GM23338 (cell line): ENCODE measurements around the gene BIN1. TPM values are rescaled to one million over a fixed set of nuclear protein-coding genes. Genes with fewer than 3 reads are reported as not detected.

Source experiments
- ATAC-seq: fragments of 200-7000 bp; cut with Tn5 transposase; 3 replicates; pipeline ENCODE4 v1.9.1; 2020
- DNase-seq: peaks from one replicate; pipeline ENCODE4 v3.0.0-alpha.2; 2015; ENCODE audit warnings: low spot score
- H2AFZ ChIP-seq: fragments of 200-600 bp; sonication (generic); 2 replicates; pipeline ENCODE4 v1.8.0; 2016; ENCODE audit warnings: antibody characterized with exemption, mild to moderate bottlenecking, moderate library complexity
- H3F3A ChIP-seq: fragments of 200-600 bp; sonication (generic); replicated peaks from 2 replicates; pipeline ENCODE4 v1.8.0; 2017; ENCODE audit warnings: antibody characterized with exemption, mixed run types, low read depth
- H3K27ac ChIP-seq: fragments of 200-600 bp; sonication (generic); 2 replicates; pipeline ENCODE4 v1.6.1; 2016; ENCODE audit warnings: low read depth
- H3K27me3 ChIP-seq: fragments of 200-600 bp; sonication (generic); 2 replicates; pipeline ENCODE4 v1.8.0; 2016; ENCODE audit warnings: mild to moderate bottlenecking, mixed run types, moderate library complexity; ENCODE audit not compliant: insufficient read depth
- H3K36me3 ChIP-seq: fragments of 200-600 bp; sonication (generic); 2 replicates; pipeline ENCODE4 v1.8.0; 2016; ENCODE audit warnings: mild to moderate bottlenecking; ENCODE audit not compliant: insufficient read depth
- H3K4me1 ChIP-seq: fragments of 200-600 bp; sonication (generic); 2 replicates; pipeline ENCODE4 v1.8.0; 2016; ENCODE audit warnings: mild to moderate bottlenecking, moderate library complexity; ENCODE audit not compliant: insufficient read depth
- H3K4me2 ChIP-seq: fragments of 200-600 bp; sonication (generic); 2 replicates; pipeline ENCODE4 v1.7.1; 2017; ENCODE audit warnings: mixed run types
- H3K4me3 ChIP-seq: fragments of 200-600 bp; sonication (generic); 2 replicates; pipeline ENCODE4 v1.6.1; 2016; ENCODE audit warnings: mixed run types
- H3K79me2 ChIP-seq: fragments of 200-600 bp; sonication (generic); replicated peaks from 2 replicates; pipeline ENCODE4 v1.8.0; 2017; ENCODE audit warnings: mild to moderate bottlenecking; ENCODE audit not compliant: insufficient read depth
- H3K9me2 ChIP-seq: fragments of 200-600 bp; sonication (generic); 2 replicates; pipeline ENCODE4 v1.8.0; 2017; ENCODE audit not compliant: insufficient read depth
- H4K20me1 ChIP-seq: fragments of 200-600 bp; sonication (generic); replicated peaks from 2 replicates; pipeline ENCODE4 v1.8.0; 2017; ENCODE audit warnings: mild to moderate bottlenecking; ENCODE audit not compliant: insufficient read depth
- H3K27ac Mint-ChIP-seq: 2 replicates; pipeline ENCODE4 v1.8.0; 2020; ENCODE audit warnings: inconsistent platforms, mild to moderate bottlenecking, moderate library complexity, mixed read lengths
- H3K27me3 Mint-ChIP-seq: 3 replicates; pipeline ENCODE4 v1.8.0; 2022; ENCODE audit warnings: low read depth, mild to moderate bottlenecking, moderate library complexity, mixed read lengths, inconsistent platforms; ENCODE audit not compliant: insufficient read depth, poor library complexity
- H3K36me3 Mint-ChIP-seq: 3 replicates; pipeline ENCODE4 v1.8.0; 2021; ENCODE audit warnings: low read depth, mild to moderate bottlenecking, inconsistent platforms, moderate library complexity, mixed read lengths
- H3K4me1 Mint-ChIP-seq: 3 replicates; pipeline ENCODE4 v1.8.0; 2020; ENCODE audit warnings: mild to moderate bottlenecking, inconsistent platforms, mixed read lengths
- H3K4me3 Mint-ChIP-seq: 3 replicates; pipeline ENCODE4 v1.8.0; 2021; ENCODE audit warnings: moderate library complexity, mild to moderate bottlenecking, inconsistent platforms, mixed read lengths
- H3K9me3 Mint-ChIP-seq: 3 replicates; pipeline ENCODE4 v1.8.0; 2020; ENCODE audit warnings: moderate library complexity, mild to moderate bottlenecking, inconsistent platforms, mixed read lengths
- CREB1 ChIP-seq: fragments of 250-450 bp; sonication (Bioruptor Pico); IDR thresholded peaks from 2 replicates; pipeline ENCODE4 v1.5.0; 2020; ENCODE audit warnings: low read depth, mild to moderate bottlenecking, moderate library complexity
- ETS1 ChIP-seq: IDR thresholded peaks from 2 replicates; pipeline ENCODE4 v1.6.1; 2016; ENCODE audit warnings: antibody characterized with exemption
- EZH2 ChIP-seq: fragments of 200-600 bp; sonication (generic); IDR thresholded peaks from one replicate; pipeline ENCODE4 v1.8.0; 2017; ENCODE audit warnings: antibody characterized with exemption, mild to moderate bottlenecking, low read depth; ENCODE audit not compliant: unreplicated experiment
- EZH2phosphoT487 ChIP-seq: fragments of 200-600 bp; sonication (generic); IDR thresholded peaks from one replicate; pipeline ENCODE4 v1.8.1; 2018; ENCODE audit warnings: antibody characterized with exemption; ENCODE audit not compliant: unreplicated experiment
- JUNB ChIP-seq: IDR thresholded peaks from one replicate; pipeline ENCODE4 v1.6.1; 2016; ENCODE audit warnings: antibody characterized with exemption; ENCODE audit not compliant: unreplicated experiment
- NANOG ChIP-seq: IDR thresholded peaks from 2 replicates; pipeline ENCODE4 v1.6.1; 2016; ENCODE audit warnings: antibody characterized with exemption, borderline replicate concordance
- POLR2AphosphoS5 ChIP-seq: IDR thresholded peaks from 2 replicates; pipeline ENCODE4 v1.6.1; 2016; ENCODE audit warnings: antibody characterized with exemption, low read depth
- REST ChIP-seq: IDR thresholded peaks from one replicate; pipeline ENCODE4 v1.6.1; 2018; ENCODE audit warnings: antibody characterized with exemption; ENCODE audit not compliant: unreplicated experiment
- STAT1 ChIP-seq: IDR thresholded peaks from one replicate; pipeline ENCODE4 v1.6.1; 2016; ENCODE audit warnings: antibody characterized with exemption; ENCODE audit not compliant: unreplicated experiment
- ZNF114 ChIP-seq: fragments of 250-450 bp; sonication (Bioruptor Pico); IDR thresholded peaks from 2 replicates; pipeline ENCODE4 v1.5.0; 2020; ENCODE audit warnings: mild to moderate bottlenecking, moderate library complexity
- ZNF331 ChIP-seq: fragments of 250-450 bp; sonication (Bioruptor Pico); IDR thresholded peaks from 2 replicates; pipeline ENCODE4 v1.5.0; 2020; ENCODE audit warnings: low read depth, mild to moderate bottlenecking, moderate library complexity
- polyA plus RNA-seq: library from polyadenylated mRNA; unstranded; fragments of >200 nt; fragmentation: Nextera tagmentation; extraction: Ambion mirVana; gene quantifications from 2 replicates; pipeline ENCODE4 v1.2.1, GENCODE V29; 2016
- total RNA-seq: library from RNA; depleted of rRNA; stranded (reverse); fragments of >200 nt; shearing (Covaris generic); gene quantifications from 2 replicates; pipeline ENCODE4 v1.2.3, GENCODE V29; 2014
- TF ChIP-seq, protein P1 (sequence below): fragments of 250-450 bp; sonication (Bioruptor Pico); IDR thresholded peaks from 2 replicates; pipeline ENCODE4 v1.5.0; 2020; ENCODE audit warnings: mild to moderate bottlenecking, moderate library complexity
- TF ChIP-seq, protein P2 (sequence below), 2 experiments: fragments of 200-600 bp in 1 of 2; sonication (generic) in 1 of 2; conservative IDR thresholded peaks; 2 replicates each; pipeline versions ENCODE4 v1.5.1 to v1.6.1; 2016 to 2017; ENCODE audit warnings: antibody characterized with exemption in 2 of 2, low read depth in 2 of 2, mild to moderate bottlenecking in 2 of 2, moderate library complexity in 1 of 2

Gene BIN1
- total and polyA plus RNA-seq, 2 experiments from 2014 or later = 30.1 to 56.4 TPM

GRCh38 chr2:127025359-127026166 is 81.4 kb downstream of the BIN1 start:
- Histone ChIP-seq H3K9me2 (no peaks in the 10 kb centered on the region), H3K4me3 (peak overlapping the region; percentile 80), H3K27ac (peak overlapping the region; percentile 63), H3K79me2 (no peaks in the 10 kb centered on the region), H3K27me3 (no peaks in the 10 kb centered on the region), H3K4me1 (peaks cover 4% of the 10 kb centered on the region; the same call in 1 of the 2 replicates), H2AFZ (peak overlapping the region; percentile 90), H3K4me2 (peak overlapping the region; percentile 78), H4K20me1 (no peaks in the 10 kb centered on the region), H3K36me3 (no peaks in the 10 kb centered on the region), H3F3A (0 out of 2 replicates have a peak, but pooled peaks cover 3% of the 10 kb centered on the region)
- DNase-seq = peak; percentile 90
- no peaks in the 10 kb centered on the region for H3K36me3 Mint-ChIP-seq
- H3K4me1 Mint-ChIP-seq = peaks cover 5% of the 10 kb centered on the region
- H3K27me3 Mint-ChIP-seq = peaks cover 1% of the 10 kb centered on the region
- no peaks in the 10 kb centered on the region for H3K9me3 Mint-ChIP-seq
- TF ChIP-seq EZH2 (no peak), CREB1 (no peak), EZH2phosphoT487 (no peak), ETS1 (no peak), ZNF114 (CRISPR knock-in tag) (no peak), ZNF331 (CRISPR knock-in tag) (no peak), POLR2AphosphoS5 (peak; percentile 63), NANOG (no peak), REST (no peak), JUNB (no peak), STAT1 (no peak)
- TF ChIP-seq, protein P1, sequence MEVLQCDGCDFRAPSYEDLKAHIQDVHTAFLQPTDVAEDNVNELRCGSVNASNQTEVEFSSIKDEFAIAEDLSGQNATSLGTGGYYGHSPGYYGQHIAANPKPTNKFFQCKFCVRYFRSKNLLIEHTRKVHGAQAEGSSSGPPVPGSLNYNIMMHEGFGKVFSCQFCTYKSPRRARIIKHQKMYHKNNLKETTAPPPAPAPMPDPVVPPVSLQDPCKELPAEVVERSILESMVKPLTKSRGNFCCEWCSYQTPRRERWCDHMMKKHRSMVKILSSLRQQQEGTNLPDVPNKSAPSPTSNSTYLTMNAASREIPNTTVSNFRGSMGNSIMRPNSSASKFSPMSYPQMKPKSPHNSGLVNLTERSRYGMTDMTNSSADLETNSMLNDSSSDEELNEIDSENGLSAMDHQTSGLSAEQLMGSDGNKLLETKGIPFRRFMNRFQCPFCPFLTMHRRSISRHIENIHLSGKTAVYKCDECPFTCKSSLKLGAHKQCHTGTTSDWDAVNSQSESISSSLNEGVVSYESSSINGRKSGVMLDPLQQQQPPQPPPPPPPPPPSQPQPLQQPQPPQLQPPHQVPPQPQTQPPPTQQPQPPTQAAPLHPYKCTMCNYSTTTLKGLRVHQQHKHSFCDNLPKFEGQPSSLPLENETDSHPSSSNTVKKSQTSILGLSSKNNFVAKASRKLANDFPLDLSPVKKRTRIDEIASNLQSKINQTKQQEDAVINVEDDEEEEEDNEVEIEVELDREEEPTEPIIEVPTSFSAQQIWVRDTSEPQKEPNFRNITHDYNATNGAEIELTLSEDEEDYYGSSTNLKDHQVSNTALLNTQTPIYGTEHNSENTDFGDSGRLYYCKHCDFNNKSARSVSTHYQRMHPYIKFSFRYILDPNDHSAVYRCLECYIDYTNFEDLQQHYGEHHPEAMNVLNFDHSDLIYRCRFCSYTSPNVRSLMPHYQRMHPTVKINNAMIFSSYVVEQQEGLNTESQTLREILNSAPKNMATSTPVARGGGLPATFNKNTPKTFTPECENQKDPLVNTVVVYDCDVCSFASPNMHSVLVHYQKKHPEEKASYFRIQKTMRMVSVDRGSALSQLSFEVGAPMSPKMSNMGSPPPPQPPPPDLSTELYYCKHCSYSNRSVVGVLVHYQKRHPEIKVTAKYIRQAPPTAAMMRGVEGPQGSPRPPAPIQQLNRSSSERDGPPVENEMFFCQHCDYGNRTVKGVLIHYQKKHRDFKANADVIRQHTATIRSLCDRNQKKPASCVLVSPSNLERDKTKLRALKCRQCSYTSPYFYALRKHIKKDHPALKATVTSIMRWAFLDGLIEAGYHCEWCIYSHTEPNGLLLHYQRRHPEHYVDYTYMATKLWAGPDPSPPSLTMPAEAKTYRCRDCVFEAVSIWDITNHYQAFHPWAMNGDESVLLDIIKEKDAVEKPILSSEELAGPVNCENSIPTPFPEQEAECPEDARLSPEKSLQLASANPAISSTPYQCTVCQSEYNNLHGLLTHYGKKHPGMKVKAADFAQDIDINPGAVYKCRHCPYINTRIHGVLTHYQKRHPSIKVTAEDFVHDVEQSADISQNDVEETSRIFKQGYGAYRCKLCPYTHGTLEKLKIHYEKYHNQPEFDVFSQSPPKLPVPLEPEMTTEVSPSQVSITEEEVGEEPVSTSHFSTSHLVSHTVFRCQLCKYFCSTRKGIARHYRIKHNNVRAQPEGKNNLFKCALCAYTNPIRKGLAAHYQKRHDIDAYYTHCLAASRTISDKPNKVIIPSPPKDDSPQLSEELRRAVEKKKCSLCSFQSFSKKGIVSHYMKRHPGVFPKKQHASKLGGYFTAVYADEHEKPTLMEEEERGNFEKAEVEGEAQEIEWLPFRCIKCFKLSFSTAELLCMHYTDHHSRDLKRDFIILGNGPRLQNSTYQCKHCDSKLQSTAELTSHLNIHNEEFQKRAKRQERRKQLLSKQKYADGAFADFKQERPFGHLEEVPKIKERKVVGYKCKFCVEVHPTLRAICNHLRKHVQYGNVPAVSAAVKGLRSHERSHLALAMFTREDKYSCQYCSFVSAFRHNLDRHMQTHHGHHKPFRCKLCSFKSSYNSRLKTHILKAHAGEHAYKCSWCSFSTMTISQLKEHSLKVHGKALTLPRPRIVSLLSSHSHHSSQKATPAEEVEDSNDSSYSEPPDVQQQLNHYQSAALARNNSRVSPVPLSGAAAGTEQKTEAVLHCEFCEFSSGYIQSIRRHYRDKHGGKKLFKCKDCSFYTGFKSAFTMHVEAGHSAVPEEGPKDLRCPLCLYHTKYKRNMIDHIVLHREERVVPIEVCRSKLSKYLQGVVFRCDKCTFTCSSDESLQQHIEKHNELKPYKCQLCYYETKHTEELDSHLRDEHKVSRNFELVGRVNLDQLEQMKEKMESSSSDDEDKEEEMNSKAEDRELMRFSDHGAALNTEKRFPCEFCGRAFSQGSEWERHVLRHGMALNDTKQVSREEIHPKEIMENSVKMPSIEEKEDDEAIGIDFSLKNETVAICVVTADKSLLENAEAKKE = no peak
- TF ChIP-seq, protein P2, sequence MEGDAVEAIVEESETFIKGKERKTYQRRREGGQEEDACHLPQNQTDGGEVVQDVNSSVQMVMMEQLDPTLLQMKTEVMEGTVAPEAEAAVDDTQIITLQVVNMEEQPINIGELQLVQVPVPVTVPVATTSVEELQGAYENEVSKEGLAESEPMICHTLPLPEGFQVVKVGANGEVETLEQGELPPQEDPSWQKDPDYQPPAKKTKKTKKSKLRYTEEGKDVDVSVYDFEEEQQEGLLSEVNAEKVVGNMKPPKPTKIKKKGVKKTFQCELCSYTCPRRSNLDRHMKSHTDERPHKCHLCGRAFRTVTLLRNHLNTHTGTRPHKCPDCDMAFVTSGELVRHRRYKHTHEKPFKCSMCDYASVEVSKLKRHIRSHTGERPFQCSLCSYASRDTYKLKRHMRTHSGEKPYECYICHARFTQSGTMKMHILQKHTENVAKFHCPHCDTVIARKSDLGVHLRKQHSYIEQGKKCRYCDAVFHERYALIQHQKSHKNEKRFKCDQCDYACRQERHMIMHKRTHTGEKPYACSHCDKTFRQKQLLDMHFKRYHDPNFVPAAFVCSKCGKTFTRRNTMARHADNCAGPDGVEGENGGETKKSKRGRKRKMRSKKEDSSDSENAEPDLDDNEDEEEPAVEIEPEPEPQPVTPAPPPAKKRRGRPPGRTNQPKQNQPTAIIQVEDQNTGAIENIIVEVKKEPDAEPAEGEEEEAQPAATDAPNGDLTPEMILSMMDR (conservative IDR thresholded peaks at IDR 0.05; ENCODE audit: low read depth in 2 of 2) = peak; percentile 34 to 43
- peak overlapping the region; percentile 85; the same call in 1 of the 2 replicates for H3K27ac Mint-ChIP-seq
- H3K4me3 Mint-ChIP-seq = peak overlapping the region; percentile 90
- ATAC-seq = peak; percentile 84
